Keratinocyte (primary cell): Measurements from ENCODE around the gene PRCP.

ENCODE experiments used
- EZH2 ChIP-seq: IDR thresholded peaks from one replicate; pipeline ENCODE4 v1.6.1; 2012; ENCODE audit warnings: inconsistent platforms, mild to moderate bottlenecking, low read length, moderate library complexity
- TF ChIP-seq, protein P1 (sequence below), 3 experiments: IDR thresholded peaks in 1 of 3; conservative IDR thresholded peaks in 1 of 3; optimal IDR thresholded peaks in 1 of 3; 2 replicates in 2 of 3; 3 replicates in 1 of 3; pipeline versions ENCODE3 to v1.5.1; 2011; ENCODE audit warnings: low read length in 3 of 3, mild to moderate bottlenecking in 3 of 3, moderate library complexity in 2 of 3, control low read depth in 1 of 3, inconsistent platforms in 1 of 3; ENCODE audit not compliant: insufficient read depth in 2 of 3; ENCODE audit errors: extremely low read depth in 1 of 3

DNA sequence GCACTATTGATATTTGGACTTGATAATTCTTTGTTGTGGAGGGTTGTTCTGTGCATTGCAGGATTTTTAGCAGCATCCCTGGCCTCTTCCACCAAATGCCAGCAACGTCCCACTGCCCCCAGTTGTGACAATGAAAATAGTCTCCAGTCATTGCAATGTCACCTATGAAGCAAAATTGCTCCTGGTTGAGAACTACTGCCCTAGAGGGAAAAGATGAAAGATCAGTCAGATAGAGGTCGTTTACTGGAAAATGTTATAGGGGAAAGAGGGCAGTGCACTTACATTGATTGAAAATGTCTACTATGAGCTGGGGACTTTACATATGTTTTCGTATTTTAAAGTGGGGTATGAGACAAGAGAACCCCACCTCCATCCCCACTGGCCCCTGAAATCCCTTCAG lies 89.5 kb downstream of the PRCP start:
- TF ChIP-seq, protein P1, sequence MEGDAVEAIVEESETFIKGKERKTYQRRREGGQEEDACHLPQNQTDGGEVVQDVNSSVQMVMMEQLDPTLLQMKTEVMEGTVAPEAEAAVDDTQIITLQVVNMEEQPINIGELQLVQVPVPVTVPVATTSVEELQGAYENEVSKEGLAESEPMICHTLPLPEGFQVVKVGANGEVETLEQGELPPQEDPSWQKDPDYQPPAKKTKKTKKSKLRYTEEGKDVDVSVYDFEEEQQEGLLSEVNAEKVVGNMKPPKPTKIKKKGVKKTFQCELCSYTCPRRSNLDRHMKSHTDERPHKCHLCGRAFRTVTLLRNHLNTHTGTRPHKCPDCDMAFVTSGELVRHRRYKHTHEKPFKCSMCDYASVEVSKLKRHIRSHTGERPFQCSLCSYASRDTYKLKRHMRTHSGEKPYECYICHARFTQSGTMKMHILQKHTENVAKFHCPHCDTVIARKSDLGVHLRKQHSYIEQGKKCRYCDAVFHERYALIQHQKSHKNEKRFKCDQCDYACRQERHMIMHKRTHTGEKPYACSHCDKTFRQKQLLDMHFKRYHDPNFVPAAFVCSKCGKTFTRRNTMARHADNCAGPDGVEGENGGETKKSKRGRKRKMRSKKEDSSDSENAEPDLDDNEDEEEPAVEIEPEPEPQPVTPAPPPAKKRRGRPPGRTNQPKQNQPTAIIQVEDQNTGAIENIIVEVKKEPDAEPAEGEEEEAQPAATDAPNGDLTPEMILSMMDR (optimal IDR thresholded peaks at IDR 0.05 in 1 of 3, IDR thresholded peaks at IDR 0.05 in 1 of 3, conservative IDR thresholded peaks at IDR 0.05 in 1 of 3; ENCODE audit: extremely low read depth in 1 of 3, insufficient read depth in 2 of 3, low read length in 3 of 3), result no peak
- TF ChIP-seq EZH2, result no peak
